IPS-18a (cell line): ENCODE measurements around the gene LAMA2.

Experiments
- H3K27ac ChIP-seq: one replicate; pipeline ENCODE4 v1.5.1; 2013; ENCODE audit warnings: low read length
- H3K27me3 ChIP-seq: one replicate; pipeline ENCODE4 v1.6.1; 2013; ENCODE audit warnings: mild to moderate bottlenecking, low read length; ENCODE audit not compliant: control insufficient read depth, insufficient read depth
- H3K36me3 ChIP-seq: one replicate; pipeline ENCODE4 v1.6.1; 2013; ENCODE audit warnings: low read depth, low read length; ENCODE audit not compliant: control insufficient read depth
- H3K4me1 ChIP-seq: one replicate; pipeline ENCODE4 v1.6.1; 2013; ENCODE audit warnings: low read depth, low read length; ENCODE audit not compliant: control insufficient read depth
- H3K4me3 ChIP-seq: one replicate; pipeline ENCODE4 v1.5.1; 2013; ENCODE audit warnings: low read length
- H3K9ac ChIP-seq: one replicate; pipeline ENCODE4 v1.6.1; 2013; ENCODE audit warnings: mild to moderate bottlenecking, low read length, moderate library complexity
- H3K9me3 ChIP-seq: one replicate; pipeline ENCODE4 v1.6.1; 2013; ENCODE audit warnings: low read depth, low read length; ENCODE audit not compliant: control insufficient read depth

Gene LAMA2

GRCh38 chr6:129476810-129477209 lies 593.9 kb downstream of the LAMA2 start:
- Histone ChIP-seq H3K4me1 (peaks cover 3% of the 10 kb centered on the region), H3K27ac (no peak overlapping the region), H3K4me3 (no peak overlapping the region), H3K9me3 (no peaks in the 10 kb centered on the region), H3K36me3 (no peaks in the 10 kb centered on the region), H3K9ac (no peak overlapping the region), H3K27me3 (no peaks in the 10 kb centered on the region)

- H3K4me1 ChIP-seq = peaks cover 3% of the 10 kb centered on the region
- no peaks in the 10 kb centered on the region for H3K27me3 ChIP-seq
- H3K4me3 ChIP-seq = no peak overlapping the region
- no peaks in the 10 kb centered on the region for H3K9me3 ChIP-seq
- no peak overlapping the region for H3K27ac ChIP-seq
- H3K36me3 ChIP-seq = no peaks in the 10 kb centered on the region
- no peak overlapping the region for H3K9ac ChIP-seq
These were observed 595.4 kb downstream of the LAMA2 start for GRCh38 chr6:129478379-129478778.

GRCh38 chr6:129481706-129482105 lies 598.8 kb downstream of the LAMA2 start:
- Histone ChIP-seq H3K4me1 (no peaks in the 10 kb centered on the region), H3K27ac (no peak overlapping the region), H3K4me3 (no peak overlapping the region), H3K9me3 (no peaks in the 10 kb centered on the region), H3K36me3 (no peaks in the 10 kb centered on the region), H3K9ac (no peak overlapping the region), H3K27me3 (no peaks in the 10 kb centered on the region)

GRCh38 chr6:129485746-129486145 lies 602.8 kb downstream of the LAMA2 start:
- H3K27ac ChIP-seq = no peak overlapping the region
- H3K4me1 ChIP-seq = no peaks in the 10 kb centered on the region
- no peaks in the 10 kb centered on the region for H3K36me3 ChIP-seq
- H3K9me3 ChIP-seq = no peaks in the 10 kb centered on the region
- no peaks in the 10 kb centered on the region for H3K27me3 ChIP-seq
- H3K4me3 ChIP-seq = no peak overlapping the region
- H3K9ac ChIP-seq = no peak overlapping the region

- Histone ChIP-seq H3K4me3 (no peak overlapping the region), H3K27ac (no peak overlapping the region), H3K36me3 (no peaks in the 10 kb centered on the region), H3K27me3 (no peaks in the 10 kb centered on the region), H3K9ac (no peak overlapping the region), H3K9me3 (no peaks in the 10 kb centered on the region), H3K4me1 (no peaks in the 10 kb centered on the region)
These were observed 603.4 kb downstream of the LAMA2 start for GRCh38 chr6:129486327-129486726.

GRCh38 chr6:129488313-129488712 lies 605.4 kb downstream of the LAMA2 start:
- H3K4me3 ChIP-seq = no peak overlapping the region
- H3K36me3 ChIP-seq = no peaks in the 10 kb centered on the region
- no peak overlapping the region for H3K9ac ChIP-seq
- H3K4me1 ChIP-seq = no peaks in the 10 kb centered on the region
- H3K27me3 ChIP-seq = no peaks in the 10 kb centered on the region
- H3K27ac ChIP-seq = no peak overlapping the region
- no peaks in the 10 kb centered on the region for H3K9me3 ChIP-seq

- no peak overlapping the region for H3K27ac ChIP-seq
- H3K36me3 ChIP-seq = no peaks in the 10 kb centered on the region
- no peaks in the 10 kb centered on the region for H3K4me1 ChIP-seq
- H3K27me3 ChIP-seq = no peaks in the 10 kb centered on the region
- H3K9me3 ChIP-seq = no peaks in the 10 kb centered on the region
- H3K9ac ChIP-seq = no peak overlapping the region
- no peak overlapping the region for H3K4me3 ChIP-seq
These were observed 606.4 kb downstream of the LAMA2 start for GRCh38 chr6:129489215-129489765.

- H3K27ac ChIP-seq = no peak overlapping the region
- no peak overlapping the region for H3K4me3 ChIP-seq
- H3K9ac ChIP-seq = no peak overlapping the region
- H3K36me3 ChIP-seq = no peaks in the 10 kb centered on the region
- H3K4me1 ChIP-seq = no peaks in the 10 kb centered on the region
- no peaks in the 10 kb centered on the region for H3K9me3 ChIP-seq
- no peaks in the 10 kb centered on the region for H3K27me3 ChIP-seq
These were observed 607.8 kb downstream of the LAMA2 start for GRCh38 chr6:129490521-129491255.

GRCh38 chr6:129491436-129491835 lies 608.5 kb downstream of the LAMA2 start:
- H3K27ac ChIP-seq = no peak overlapping the region
- H3K9me3 ChIP-seq = no peaks in the 10 kb centered on the region
- H3K9ac ChIP-seq = no peak overlapping the region
- no peaks in the 10 kb centered on the region for H3K36me3 ChIP-seq
- no peaks in the 10 kb centered on the region for H3K4me1 ChIP-seq
- no peaks in the 10 kb centered on the region for H3K27me3 ChIP-seq
- no peak overlapping the region for H3K4me3 ChIP-seq

- Histone ChIP-seq H3K9me3 (no peaks in the 10 kb centered on the region), H3K27ac (no peak overlapping the region), H3K27me3 (no peaks in the 10 kb centered on the region), H3K4me1 (no peaks in the 10 kb centered on the region), H3K36me3 (no peaks in the 10 kb centered on the region), H3K9ac (no peak overlapping the region), H3K4me3 (no peak overlapping the region)
These were observed 609.3 kb downstream of the LAMA2 start for GRCh38 chr6:129492260-129492659.

- no peaks in the 10 kb centered on the region for H3K9me3 ChIP-seq
- no peaks in the 10 kb centered on the region for H3K27me3 ChIP-seq
- H3K9ac ChIP-seq = no peak overlapping the region
- no peaks in the 10 kb centered on the region for H3K4me1 ChIP-seq
- H3K27ac ChIP-seq = no peak overlapping the region
- no peaks in the 10 kb centered on the region for H3K36me3 ChIP-seq
- no peak overlapping the region for H3K4me3 ChIP-seq
These were observed 610.5 kb downstream of the LAMA2 start for GRCh38 chr6:129493354-129493902.

GRCh38 chr6:129494099-129494498 lies 611.2 kb downstream of the LAMA2 start:
- H3K27me3 ChIP-seq = no peaks in the 10 kb centered on the region
- no peaks in the 10 kb centered on the region for H3K36me3 ChIP-seq
- no peaks in the 10 kb centered on the region for H3K4me1 ChIP-seq
- H3K27ac ChIP-seq = no peak overlapping the region
- no peak overlapping the region for H3K9ac ChIP-seq
- H3K9me3 ChIP-seq = no peaks in the 10 kb centered on the region
- H3K4me3 ChIP-seq = no peak overlapping the region
